ENCODE data around the gene USP37.

DNA sequence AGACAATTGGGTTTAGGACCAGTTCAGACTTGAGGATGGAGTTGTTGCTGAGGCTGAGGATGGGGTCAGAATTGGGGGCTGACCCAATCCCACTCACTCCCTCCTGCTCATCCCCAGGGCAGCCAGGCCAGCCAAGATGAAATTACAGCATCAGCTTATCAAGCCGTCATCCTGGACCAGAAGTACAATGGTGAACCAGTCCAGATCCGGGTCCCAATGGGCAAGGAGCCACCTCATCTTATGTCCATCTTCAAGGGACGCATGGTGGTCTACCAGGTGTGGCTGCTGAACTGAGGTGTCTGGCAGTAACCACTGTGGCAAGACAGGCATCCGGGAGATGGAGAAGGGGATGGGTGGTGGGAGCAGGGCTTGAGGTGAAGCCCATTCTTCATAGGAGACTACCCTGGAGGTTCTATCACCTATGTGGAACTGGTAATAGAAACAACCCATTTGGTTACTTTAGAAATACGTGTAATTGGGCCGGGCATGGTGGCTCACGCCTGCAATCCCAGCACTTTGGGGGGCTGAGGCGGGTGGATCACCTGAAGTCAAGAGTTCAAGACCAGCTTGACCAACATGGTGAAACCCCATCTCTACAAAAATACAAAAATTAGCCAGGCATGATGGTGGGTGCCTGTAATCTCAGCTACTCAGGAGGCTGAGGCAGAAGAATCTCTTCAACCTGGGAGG, 135.3 kb downstream of the USP37 start:
- TF ChIP-seq, protein P1, sequence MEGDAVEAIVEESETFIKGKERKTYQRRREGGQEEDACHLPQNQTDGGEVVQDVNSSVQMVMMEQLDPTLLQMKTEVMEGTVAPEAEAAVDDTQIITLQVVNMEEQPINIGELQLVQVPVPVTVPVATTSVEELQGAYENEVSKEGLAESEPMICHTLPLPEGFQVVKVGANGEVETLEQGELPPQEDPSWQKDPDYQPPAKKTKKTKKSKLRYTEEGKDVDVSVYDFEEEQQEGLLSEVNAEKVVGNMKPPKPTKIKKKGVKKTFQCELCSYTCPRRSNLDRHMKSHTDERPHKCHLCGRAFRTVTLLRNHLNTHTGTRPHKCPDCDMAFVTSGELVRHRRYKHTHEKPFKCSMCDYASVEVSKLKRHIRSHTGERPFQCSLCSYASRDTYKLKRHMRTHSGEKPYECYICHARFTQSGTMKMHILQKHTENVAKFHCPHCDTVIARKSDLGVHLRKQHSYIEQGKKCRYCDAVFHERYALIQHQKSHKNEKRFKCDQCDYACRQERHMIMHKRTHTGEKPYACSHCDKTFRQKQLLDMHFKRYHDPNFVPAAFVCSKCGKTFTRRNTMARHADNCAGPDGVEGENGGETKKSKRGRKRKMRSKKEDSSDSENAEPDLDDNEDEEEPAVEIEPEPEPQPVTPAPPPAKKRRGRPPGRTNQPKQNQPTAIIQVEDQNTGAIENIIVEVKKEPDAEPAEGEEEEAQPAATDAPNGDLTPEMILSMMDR (conservative IDR thresholded peaks at IDR 0.05; ENCODE audit: low read depth, low read length), result no peak
- TF ChIP-seq RAD21 (IDR thresholded peaks at IDR 0.05; ENCODE audit: low read length) (no peak), POLR2A (IDR thresholded peaks at IDR 0.05; ENCODE audit: low read depth, low read length) (no peak), RCOR1 (IDR thresholded peaks at IDR 0.05; ENCODE audit: insufficient replicate concordance, low read length) (no peak), BHLHE40 (IDR thresholded peaks at IDR 0.05; ENCODE audit: low read depth, low read length) (no peak), MAFK (IDR thresholded peaks at IDR 0.05; ENCODE audit: low read depth, low read length) (no peak), FOS (IDR thresholded peaks at IDR 0.05; ENCODE audit: low read depth, low read length) (no peak), MAZ (IDR thresholded peaks at IDR 0.05; ENCODE audit: borderline replicate concordance, low read depth, low read length) (no peak), CEBPB (IDR thresholded peaks at IDR 0.05; ENCODE audit: low read depth, low read length) (no peak), MXI1 (IDR thresholded peaks at IDR 0.05; ENCODE audit: borderline replicate concordance, low read depth, low read length) (no peak), NFE2L2 (IDR thresholded peaks at IDR 0.05; ENCODE audit: low read depth, low read length) (no peak), RFX5 (IDR thresholded peaks at IDR 0.05; ENCODE audit: low read depth, low read length) (no peak)
- TF ChIP-seq, protein P2, sequence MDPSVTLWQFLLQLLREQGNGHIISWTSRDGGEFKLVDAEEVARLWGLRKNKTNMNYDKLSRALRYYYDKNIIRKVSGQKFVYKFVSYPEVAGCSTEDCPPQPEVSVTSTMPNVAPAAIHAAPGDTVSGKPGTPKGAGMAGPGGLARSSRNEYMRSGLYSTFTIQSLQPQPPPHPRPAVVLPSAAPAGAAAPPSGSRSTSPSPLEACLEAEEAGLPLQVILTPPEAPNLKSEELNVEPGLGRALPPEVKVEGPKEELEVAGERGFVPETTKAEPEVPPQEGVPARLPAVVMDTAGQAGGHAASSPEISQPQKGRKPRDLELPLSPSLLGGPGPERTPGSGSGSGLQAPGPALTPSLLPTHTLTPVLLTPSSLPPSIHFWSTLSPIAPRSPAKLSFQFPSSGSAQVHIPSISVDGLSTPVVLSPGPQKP (IDR thresholded peaks at IDR 0.05; ENCODE audit: borderline replicate concordance, low read depth, low read length), result no peak
- TF ChIP-seq, protein P3, sequence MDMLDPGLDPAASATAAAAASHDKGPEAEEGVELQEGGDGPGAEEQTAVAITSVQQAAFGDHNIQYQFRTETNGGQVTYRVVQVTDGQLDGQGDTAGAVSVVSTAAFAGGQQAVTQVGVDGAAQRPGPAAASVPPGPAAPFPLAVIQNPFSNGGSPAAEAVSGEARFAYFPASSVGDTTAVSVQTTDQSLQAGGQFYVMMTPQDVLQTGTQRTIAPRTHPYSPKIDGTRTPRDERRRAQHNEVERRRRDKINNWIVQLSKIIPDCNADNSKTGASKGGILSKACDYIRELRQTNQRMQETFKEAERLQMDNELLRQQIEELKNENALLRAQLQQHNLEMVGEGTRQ (IDR thresholded peaks at IDR 0.05; ENCODE audit: low read depth, low read length), result no peak

Data from IMR-90 (cell line).